IMR-90 (cell line): Measurements from ENCODE around the gene PPM1H. TPM values are rescaled to one million over a fixed set of nuclear protein-coding genes. Genes with fewer than 3 reads are reported as not detected.

Experiments
- ATAC-seq: fragments of 200-7000 bp; cut with Tn5 transposase; 2 replicates; pipeline ENCODE4 v1.9.1; 2020; ENCODE audit warnings: low read depth, mild to moderate bottlenecking, moderate library complexity
- BruUV-seq: library from RNA; stranded (reverse); fragments of 400-500 nt; replicated peaks from 2 replicates; lab custom pipeline; 2021; lab: Mats Ljungman, UMichigan
- CTCF ChIA-PET: fragments of 300-600 bp; formaldehyde crosslinking; extraction: SDS; loops from one replicate; lab custom pipeline; 2021; ENCODE audit warnings: antibody characterized with exemption; lab: Yijun Ruan, JAX
- POLR2A ChIA-PET: fragments of 300-600 bp; sonication (Branson Sonifier 250); formaldehyde crosslinking; loops from one replicate; lab custom pipeline; 2022; ENCODE audit warnings: antibody characterized with exemption; ENCODE audit not compliant: unreplicated experiment; lab: Charles Lee
- DNase-seq: peaks from one replicate; pipeline ENCODE4 v3.0.0; 2013
- H2AFZ ChIP-seq: replicated peaks from 2 replicates; pipeline ENCODE3; 2013; ENCODE audit warnings: low read length, mild to moderate bottlenecking; ENCODE audit not compliant: poor library complexity
- H2AK5ac ChIP-seq: 2 replicates; pipeline ENCODE4 v1.6.1; 2013; ENCODE audit warnings: low read depth, low read length, inconsistent platforms
- H2AK9ac ChIP-seq: replicated peaks from 2 replicates; pipeline ENCODE3; 2013; ENCODE audit warnings: mild to moderate bottlenecking, low read depth, low read length, moderate library complexity; ENCODE audit not compliant: poor library complexity
- H2BK120ac ChIP-seq: 2 replicates; pipeline ENCODE4 v1.6.1; 2013; ENCODE audit warnings: low read depth, low read length, inconsistent platforms
- H2BK15ac ChIP-seq: 3 replicates; pipeline ENCODE4 v1.6.1; 2013; ENCODE audit warnings: low read depth, low read length, inconsistent platforms
- H2BK20ac ChIP-seq: 2 replicates; pipeline ENCODE4 v1.6.1; 2013; ENCODE audit warnings: low read depth, mild to moderate bottlenecking, inconsistent platforms, low read length, moderate library complexity
- H2BK5ac ChIP-seq: 2 replicates; pipeline ENCODE4 v1.6.1; 2013; ENCODE audit warnings: mild to moderate bottlenecking, low read depth, low read length, inconsistent platforms; ENCODE audit not compliant: poor library complexity, severe bottlenecking
- H3K14ac ChIP-seq: replicated peaks from 2 replicates; pipeline ENCODE4 v1.6.1; 2013; ENCODE audit warnings: low read depth, low read length, inconsistent platforms
- H3K18ac ChIP-seq: 2 replicates; pipeline ENCODE4 v1.6.1; 2013; ENCODE audit warnings: low read depth, low read length, control low read depth
- H3K23ac ChIP-seq: 2 replicates; pipeline ENCODE4 v1.6.1; 2013; ENCODE audit warnings: low read depth, low read length, inconsistent platforms
- H3K27ac ChIP-seq: 2 replicates; pipeline ENCODE4 v1.5.1; 2013; ENCODE audit warnings: mild to moderate bottlenecking, control low read depth, low read length; ENCODE audit not compliant: insufficient read depth
- H3K27me3 ChIP-seq: 2 replicates; pipeline ENCODE4 v1.6.1; 2013; ENCODE audit warnings: low read length; ENCODE audit not compliant: control insufficient read depth, insufficient read depth
- H3K36me3 ChIP-seq: 2 replicates; pipeline ENCODE4 v1.6.1; 2013; ENCODE audit warnings: low read length, mixed read lengths; ENCODE audit not compliant: control insufficient read depth, insufficient read depth
- H3K4ac ChIP-seq: 2 replicates; pipeline ENCODE4 v1.6.1; 2013; ENCODE audit warnings: low read depth, low read length, inconsistent platforms
- H3K4me1 ChIP-seq: 2 replicates; pipeline ENCODE4 v1.6.1; 2013; ENCODE audit warnings: low read length, mixed read lengths; ENCODE audit not compliant: control insufficient read depth, insufficient read depth
- H3K4me2 ChIP-seq: 2 replicates; pipeline ENCODE4 v1.6.1; 2013; ENCODE audit warnings: low read depth, mild to moderate bottlenecking, control low read depth, low read length, moderate library complexity
- H3K4me3 ChIP-seq: 2 replicates; pipeline ENCODE4 v1.5.1; 2013; ENCODE audit warnings: low read depth, mild to moderate bottlenecking, control low read depth, low read length, moderate library complexity; ENCODE audit not compliant: insufficient read depth
- H3K56ac ChIP-seq: 2 replicates; pipeline ENCODE4 v1.6.1; 2013; ENCODE audit warnings: low read length, inconsistent platforms; ENCODE audit not compliant: insufficient read depth; ENCODE audit errors: extremely low read depth
- H3K79me1 ChIP-seq, 2 experiments: 2 replicates each; pipeline ENCODE4 v1.6.1; 2013; ENCODE audit warnings: low read length in 2 of 2, inconsistent platforms in 1 of 2, low read depth in 1 of 2
- H3K9ac ChIP-seq: 2 replicates; pipeline ENCODE4 v1.6.1; 2013; ENCODE audit warnings: low read depth, low read length, control low read depth
- H3K9me1 ChIP-seq: 2 replicates; pipeline ENCODE4 v1.6.1; 2013; ENCODE audit warnings: low read length, inconsistent platforms; ENCODE audit not compliant: insufficient read depth
- H3K9me3 ChIP-seq: 2 replicates; pipeline ENCODE4 v1.6.1; 2013; ENCODE audit warnings: low read length; ENCODE audit not compliant: control insufficient read depth, insufficient read depth
- H4K20me1 ChIP-seq: 2 replicates; pipeline ENCODE4 v1.6.1; 2013; ENCODE audit warnings: low read length, inconsistent platforms; ENCODE audit not compliant: insufficient read depth
- H4K5ac ChIP-seq: 2 replicates; pipeline ENCODE4 v1.6.1; 2013; ENCODE audit warnings: mild to moderate bottlenecking, low read depth, low read length, control low read depth
- H4K8ac ChIP-seq, 2 experiments: 2 replicates each; pipeline ENCODE4 v1.6.1; 2013; ENCODE audit warnings: low read depth in 2 of 2, low read length in 2 of 2, control low read depth in 1 of 2, inconsistent platforms in 1 of 2
- H4K91ac ChIP-seq: 2 replicates; pipeline ENCODE4 v1.6.1; 2013; ENCODE audit warnings: low read depth, low read length, inconsistent platforms; ENCODE audit not compliant: insufficient read depth
- NFE2L2 ChIP-seq: fragments of 150-350 bp; IDR thresholded peaks from 2 replicates; pipeline ENCODE4 v1.6.1; 2016; ENCODE audit warnings: low read depth, mild to moderate bottlenecking, low read length
- WGBS, 2 experiments: methylation state at CpG; one replicate each; pipeline versions ENCODE4 v1.1.5 to v1.1.7; 2013; ENCODE audit warnings: missing lambda C conversion rate in 2 of 2; ENCODE audit not compliant: insufficient read length in 1 of 2; ENCODE audit errors: extremely low coverage in 2 of 2; 5-methylcytosine and 5-hydroxymethylcytosine counted together
- dilution Hi-C: fragments of 300-500 bp; cut with HindIII; formaldehyde crosslinking; loops from one replicate; pipeline ENCODE4 v1.14.3; 2018; ENCODE audit warnings: low sequenced_read_pairs; ENCODE audit not compliant: unreplicated experiment
- in situ Hi-C: fragments of 300-500 bp; cut with MboI; formaldehyde crosslinking; loops from 3 replicates; pipeline ENCODE4 v1.14.3; 2019; ENCODE audit warnings: low sequenced_read_pairs, inconsistent platforms, mixed read lengths
- intact Hi-C: fragments of 100-400 bp; cut with micrococcal nuclease; formaldehyde crosslinking; loops from 2 replicates; pipeline ENCODE4 v1.10.0; 2022
- polyA plus RNA-seq, 3 experiments: library from polyadenylated mRNA; depleted of rRNA; stranded (reverse); fragments of >200 nt; gene quantifications; 2 replicates each; pipeline ENCODE4 v1.2.3, GENCODE V29; 2012; ENCODE audit warnings: low replicate concordance in 1 of 3
- total RNA-seq: library from RNA; depleted of rRNA; stranded (reverse); fragments of >200 nt; gene quantifications from 2 replicates; pipeline ENCODE4 v1.2.3, GENCODE V29; 2012

Gene PPM1H
- total and polyA plus RNA-seq, 2 of the 4 experiments (the other 2 are of a cell fraction), result 0.14 to 0.18 TPM

GRCh38 chr12:62763861-62764645, 170.9 kb downstream of the PPM1H start:
- CTCF ChIA-PET, result no interaction called here

More at GRCh38 chr12:62763861-62764645, 170.9 kb downstream of the PPM1H start:
- no peak overlapping the region for H3K56ac ChIP-seq
- no peaks in the 10 kb centered on the region for H3K9me3 ChIP-seq
- no peak overlapping the region for H4K5ac ChIP-seq
- no peak overlapping the region for H3K4me2 ChIP-seq
- no CpG with 5 or more reads among the region's 9 CpGs for WGBS, 2 experiments
- H4K91ac ChIP-seq, result no peak overlapping the region
- peaks cover 61% of the 10 kb centered on the region for H3K27me3 ChIP-seq
- dilution Hi-C loops, result no loop called here
- BruUV-seq, result no TSS peak
- H3K36me3 ChIP-seq, result no peaks in the 10 kb centered on the region
- no peaks in the 10 kb centered on the region; the same call in 1 of the 2 replicates for H3K9me1 ChIP-seq
- TF ChIP-seq NFE2L2, result no peak
- no peak overlapping the region for H3K4me3 ChIP-seq
- H4K20me1 ChIP-seq, result no peaks in the 10 kb centered on the region
- ATAC-seq (no peak), DNase-seq (no peak)
- no peak overlapping the region for H3K4ac ChIP-seq
- no peak overlapping the region for H2BK120ac ChIP-seq
- H2AK9ac ChIP-seq, result no peak overlapping the region
- H2AFZ ChIP-seq, result no peak overlapping the region
- H3K9ac ChIP-seq, result no peak overlapping the region
- no peak overlapping the region for H2BK20ac ChIP-seq
- no peak overlapping the region for H3K27ac ChIP-seq
- in situ Hi-C loops, result no loop called here
- H3K14ac ChIP-seq, result no peak overlapping the region
- no peak overlapping the region for H4K8ac ChIP-seq
- intact Hi-C loops, result loop anchor here (5.0 kb wide), 1 partner anchor 132 kb away; no protein-coding TSS in a partner anchor
- H2AK5ac ChIP-seq, result no peak overlapping the region
- H2BK5ac ChIP-seq, result no peak overlapping the region
- no peak overlapping the region for H3K18ac ChIP-seq
- peaks cover 3% of the 10 kb centered on the region; the same call in 1 of the 2 replicates for H3K4me1 ChIP-seq
- H3K79me1 ChIP-seq, result no peaks in the 10 kb centered on the region
- no peak overlapping the region for H3K23ac ChIP-seq
- no peak overlapping the region for H2BK15ac ChIP-seq
- POLR2A ChIA-PET, result no interaction called here
